ENCODE results near the gene SYNJ2. TPM values are rescaled to one million over a fixed set of nuclear protein-coding genes. Genes with fewer than 3 reads are reported as not detected.

The SYNJ2 gene
- total and polyA plus RNA-seq, 11 donors, result 7.5 to 27.0 (median 18.2) TPM

DNA sequence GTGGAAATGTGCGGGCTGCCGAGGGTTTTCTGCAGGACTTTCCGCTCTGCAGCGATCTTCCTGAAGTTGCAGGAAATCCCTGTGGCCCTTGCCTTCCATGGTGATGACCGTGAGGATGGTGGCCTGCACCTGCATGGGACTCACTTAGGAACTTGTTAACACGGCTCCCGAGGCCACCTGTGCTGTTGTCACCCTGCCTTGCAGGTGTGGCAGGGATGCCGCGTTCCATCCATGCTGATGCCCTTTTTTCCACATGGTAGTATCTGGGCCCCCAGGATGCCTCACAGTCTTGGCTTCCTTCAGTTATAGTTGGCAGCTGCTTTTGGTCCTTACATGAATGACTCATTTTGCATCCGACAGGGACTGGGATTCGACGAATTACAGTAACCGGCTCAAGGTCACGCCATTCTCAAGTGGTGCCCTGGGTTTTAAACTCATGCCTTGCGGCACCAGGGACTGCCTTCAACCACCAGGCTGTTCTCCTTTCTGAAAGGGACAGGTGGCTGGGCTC, 37.2 kb downstream of the SYNJ2 start:
- no peak for DNase-seq
- Histone ChIP-seq H3K9me3 (no peaks in the 10 kb centered on the region), H3K36me3 (no peaks in the 10 kb centered on the region), H3K27me3 (no peaks in the 10 kb centered on the region), H3K4me3 (peak overlapping the region in 3 of 12 donors; percentile 32 to 46 (median 37)), H3K4me1 (peaks cover 0 to 53% (median 29%) of the 10 kb centered on the region in 12 donors), H3K27ac (peak overlapping the region in 9 of 12 donors; percentile 11 to 72 (median 52))
- intact Hi-C loops (cut with DNase I), result no loop called here
- no peak for TF ChIP-seq CTCF (IDR thresholded peaks at IDR 0.05)
- TF ChIP-seq POLR2A (IDR thresholded peaks at IDR 0.05), result no peak
- peak; percentile 13 to 43 (median 24) for ATAC-seq
- 46 to 65% (median 56%) methylated on average over 8 to 15 of the region's 15 CpGs for WGBS, 4 donors

GRCh38 chr6:158019416-158019815, 37.8 kb downstream of the SYNJ2 start:
- no peak for ATAC-seq
- DNase-seq, result no peak
- WGBS, 4 donors, result 92 to 98% (median 94%) methylated on average over 6 to 8 of the region's 8 CpGs

DNA sequence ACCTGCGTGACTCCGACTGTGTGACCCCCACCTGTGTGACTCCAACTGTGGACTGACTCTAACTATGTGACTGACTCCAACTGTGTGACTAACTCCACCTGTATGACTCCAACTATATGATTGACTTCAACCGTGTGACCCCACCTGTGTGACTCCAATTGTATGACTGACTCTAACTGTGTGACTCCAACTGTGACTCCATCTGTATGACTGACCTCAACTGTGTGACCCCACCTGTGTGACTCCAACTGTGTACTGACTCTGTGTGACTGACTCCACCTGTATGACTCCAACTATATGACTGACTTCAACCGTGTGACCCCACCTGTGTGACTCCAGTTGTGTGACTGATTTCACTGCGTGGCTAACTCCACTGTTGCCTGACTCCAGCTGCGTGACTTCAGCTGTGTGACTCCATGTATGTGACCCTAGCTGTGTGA, 38.6 kb downstream of the SYNJ2 start:
- Histone ChIP-seq H3K9me3 (no peaks in the 10 kb centered on the region), H3K27me3 (no peaks in the 10 kb centered on the region), H3K27ac (peak overlapping the region in 1 of 12 donors; percentile 10), H3K4me1 (peaks cover 0 to 53% (median 29%) of the 10 kb centered on the region in 12 donors), H3K4me3 (no peak overlapping the region), H3K36me3 (no peaks in the 10 kb centered on the region)
- TF ChIP-seq CTCF (IDR thresholded peaks at IDR 0.05) (no peak), POLR2A (IDR thresholded peaks at IDR 0.05) (no peak)
- intact Hi-C loops (cut with DNase I), result no loop called here
- ATAC-seq (no peak), DNase-seq (no peak)
- 81 to 96% (median 94%) methylated on average over 6 of the region's 6 CpGs for WGBS, 4 donors

More at GRCh38 chr6:158019416-158019815, 37.8 kb downstream of the SYNJ2 start:
- Histone ChIP-seq H3K4me1 (peaks cover 0 to 53% (median 29%) of the 10 kb centered on the region in 12 donors), H3K36me3 (no peaks in the 10 kb centered on the region), H3K9me3 (no peaks in the 10 kb centered on the region), H3K27ac (peak overlapping the region in 7 of 12 donors; percentile 11 to 72 (median 52)), H3K4me3 (no peak overlapping the region), H3K27me3 (no peaks in the 10 kb centered on the region)
- TF ChIP-seq CTCF (IDR thresholded peaks at IDR 0.05) (no peak), POLR2A (IDR thresholded peaks at IDR 0.05) (no peak)
- intact Hi-C loops (cut with DNase I), result no loop called here

GRCh38 chr6:158020811-158021210, 39.1 kb downstream of the SYNJ2 start:
- no peak for DNase-seq
- H3K27me3 ChIP-seq, result no peaks in the 10 kb centered on the region
- no peak for TF ChIP-seq POLR2A (IDR thresholded peaks at IDR 0.05)
- TF ChIP-seq CTCF (IDR thresholded peaks at IDR 0.05), result no peak
- ATAC-seq, result no peak
- no peaks in the 10 kb centered on the region for H3K9me3 ChIP-seq
- H3K4me1 ChIP-seq, result peaks cover 0 to 59% (median 31%) of the 10 kb centered on the region in 12 donors
- intact Hi-C loops (cut with DNase I), result no loop called here
- no peaks in the 10 kb centered on the region for H3K36me3 ChIP-seq
- H3K27ac ChIP-seq, result peak overlapping the region in 3 of 12 donors; percentile 2 to 34 (median 30)
- H3K4me3 ChIP-seq, result no peak overlapping the region
- WGBS, 4 donors, result 67 to 76% (median 70%) methylated on average over 2 of the region's 2 CpGs

Measured in heart left ventricle (tissue), 16 donors.